PC-9 (cell line): ENCODE measurements around the gene MCHR2. TPM values are rescaled to one million over a fixed set of nuclear protein-coding genes. Genes with fewer than 3 reads are reported as not detected.

Experiments used
- BruUV-seq: library from RNA; stranded (reverse); fragments of 400-500 nt; replicated peaks from 2 replicates; lab custom pipeline; 2021; lab: Mats Ljungman, UMichigan
- CTCF ChIA-PET: fragments of 300-600 bp; sonication (Branson Sonifier 250); formaldehyde crosslinking; loops from one replicate; lab custom pipeline; 2022; ENCODE audit warnings: antibody characterized with exemption; lab: Charles Lee
- POLR2A ChIA-PET: fragments of 300-600 bp; sonication (Branson Sonifier 250); formaldehyde crosslinking; loops from one replicate; lab custom pipeline; 2022; ENCODE audit warnings: antibody characterized with exemption; ENCODE audit not compliant: unreplicated experiment; lab: Charles Lee
- DNase-seq, 2 experiments: peaks; one replicate each; pipeline versions ENCODE4 v3.0.0 to v3.0.0-alpha.2; 2015 to 2022; ENCODE audit warnings: mixed read lengths in 1 of 2
- H2AFZ ChIP-seq: fragments of 200-600 bp; sonication (generic); 2 replicates; pipeline ENCODE4 v1.8.1; 2017; ENCODE audit warnings: antibody characterized with exemption
- H3F3A ChIP-seq: fragments of 200-600 bp; sonication (generic); 2 replicates; pipeline ENCODE4 v1.8.1; 2017; ENCODE audit warnings: antibody characterized with exemption, mild to moderate bottlenecking, low read depth; ENCODE audit not compliant: insufficient read depth
- H3K27ac ChIP-seq: fragments of 200-600 bp; sonication (generic); 2 replicates; pipeline ENCODE4 v1.6.1; 2016; ENCODE audit warnings: mixed run types
- H3K27me3 ChIP-seq: fragments of 200-600 bp; sonication (generic); 2 replicates; pipeline ENCODE4 v1.6.1; 2016; ENCODE audit warnings: low read depth, mixed run types; ENCODE audit not compliant: insufficient read depth
- H3K36me3 ChIP-seq: fragments of 200-600 bp; sonication (generic); 2 replicates; pipeline ENCODE4 v1.6.1; 2016; ENCODE audit warnings: low read depth, mixed run types
- H3K4me1 ChIP-seq: fragments of 200-600 bp; sonication (generic); replicated peaks from 2 replicates; pipeline ENCODE4 v1.6.1; 2016; ENCODE audit warnings: mixed run types; ENCODE audit not compliant: insufficient read depth
- H3K4me2 ChIP-seq: fragments of 200-600 bp; sonication (generic); 2 replicates; pipeline ENCODE4 v1.6.1; 2017; ENCODE audit warnings: mixed run types
- H3K4me3 ChIP-seq: fragments of 200-600 bp; sonication (generic); 2 replicates; pipeline ENCODE4 v1.6.1; 2016; ENCODE audit warnings: mixed run types
- H3K79me2 ChIP-seq: fragments of 200-600 bp; sonication (generic); 2 replicates; pipeline ENCODE4 v1.6.1; 2017; ENCODE audit warnings: low read depth, mixed run types
- H3K9me2 ChIP-seq: fragments of 200-600 bp; sonication (generic); 2 replicates; pipeline ENCODE4 v1.8.1; 2017; ENCODE audit warnings: mild to moderate bottlenecking; ENCODE audit not compliant: insufficient read depth
- H3K9me3 ChIP-seq: fragments of 200-600 bp; sonication (generic); 2 replicates; pipeline ENCODE4 v1.8.1; 2016; ENCODE audit warnings: low read depth; ENCODE audit not compliant: insufficient read depth
- H4K20me1 ChIP-seq: fragments of 200-600 bp; sonication (generic); 2 replicates; pipeline ENCODE4 v1.8.1; 2017; ENCODE audit not compliant: insufficient read depth
- CTCF ChIP-seq: fragments of 200-600 bp; sonication (generic); conservative IDR thresholded peaks from 2 replicates; pipeline ENCODE4 v1.6.1; 2017; ENCODE audit warnings: mixed run types, antibody characterized with exemption, mild to moderate bottlenecking, moderate library complexity
- EZH2 ChIP-seq: fragments of 200-600 bp; sonication (generic); IDR thresholded peaks from 2 replicates; pipeline ENCODE4 v1.8.0; 2017; ENCODE audit warnings: antibody characterized with exemption, low read depth
- intact Hi-C: fragments of 100-400 bp; cut with micrococcal nuclease; formaldehyde crosslinking; loops from one replicate; pipeline ENCODE4 v1.10.0; 2022; ENCODE audit not compliant: unreplicated experiment
- total RNA-seq: library from RNA; stranded (reverse); gene quantifications from 2 replicates; pipeline ENCODE4 v1.2.3, GENCODE V29; 2021

Gene MCHR2
- total RNA-seq, 1 experiment from 2014 or later: not detected

GRCh38 chr6:99885051-99885450, 109.0 kb downstream of the MCHR2 start:
- no peak overlapping the region for H3K4me2 ChIP-seq
- H3K79me2 ChIP-seq: no peaks in the 10 kb centered on the region
- TF ChIP-seq EZH2: no peak
- TF ChIP-seq CTCF: no peak
- H3K4me1 ChIP-seq: no peaks in the 10 kb centered on the region
- H3K27ac ChIP-seq: no peak overlapping the region
- H3F3A ChIP-seq: no peaks in the 10 kb centered on the region
- no peak overlapping the region for H3K4me3 ChIP-seq
- H3K9me3 ChIP-seq: no peaks in the 10 kb centered on the region
- intact Hi-C loops: no loop called here
- H2AFZ ChIP-seq: no peak overlapping the region
- no TSS peak for BruUV-seq
- 0 out of 2 replicates have a peak, but pooled peaks cover 3% of the 10 kb centered on the region for H3K9me2 ChIP-seq
- H4K20me1 ChIP-seq: no peaks in the 10 kb centered on the region
- ChIA-PET CTCF (no interaction called here), POLR2A (no interaction called here)
- DNase-seq: no peak
- H3K36me3 ChIP-seq: no peaks in the 10 kb centered on the region
- no peaks in the 10 kb centered on the region for H3K27me3 ChIP-seq

- Histone ChIP-seq H3K4me2 (no peak overlapping the region), H3K9me3 (no peaks in the 10 kb centered on the region), H3K4me3 (no peak overlapping the region), H2AFZ (no peak overlapping the region), H3K27ac (no peak overlapping the region), H3K36me3 (no peaks in the 10 kb centered on the region), H3K9me2 (0 out of 2 replicates have a peak, but pooled peaks cover 3% of the 10 kb centered on the region), H4K20me1 (no peaks in the 10 kb centered on the region), H3F3A (no peaks in the 10 kb centered on the region), H3K27me3 (no peaks in the 10 kb centered on the region), H3K79me2 (no peaks in the 10 kb centered on the region), H3K4me1 (no peaks in the 10 kb centered on the region)
- no TSS peak for BruUV-seq
- intact Hi-C loops: no loop called here
- ChIA-PET POLR2A (no interaction called here), CTCF (no interaction called here)
- TF ChIP-seq EZH2 (no peak), CTCF (no peak)
- DNase-seq: no peak
Observed at GRCh38 chr6:99882128-99882702, 111.8 kb downstream of the MCHR2 start.

GRCh38 chr6:99879431-99879830, 114.6 kb downstream of the MCHR2 start:
- intact Hi-C loops: no loop called here
- TF ChIP-seq EZH2 (no peak), CTCF (no peak)
- no TSS peak for BruUV-seq

More at GRCh38 chr6:99879431-99879830, 114.6 kb downstream of the MCHR2 start:
- no peaks in the 10 kb centered on the region for H3K27me3 ChIP-seq
- no peaks in the 10 kb centered on the region for H3K79me2 ChIP-seq
- H4K20me1 ChIP-seq: no peaks in the 10 kb centered on the region
- no peaks in the 10 kb centered on the region for H3K9me3 ChIP-seq
- no peak overlapping the region for H2AFZ ChIP-seq
- H3K4me3 ChIP-seq: no peak overlapping the region
- H3K36me3 ChIP-seq: no peaks in the 10 kb centered on the region
- DNase-seq: no peak
- H3K9me2 ChIP-seq: no peaks in the 10 kb centered on the region
- H3K4me1 ChIP-seq: no peaks in the 10 kb centered on the region
- no peak overlapping the region for H3K27ac ChIP-seq
- CTCF ChIA-PET: no interaction called here
- POLR2A ChIA-PET: no interaction called here
- no peak overlapping the region for H3K4me2 ChIP-seq
- H3F3A ChIP-seq: no peaks in the 10 kb centered on the region
